UCSD-AML1 (cell line): ENCODE measurements around the gene USP2.

Experiments used
- DNase-seq: peaks from one replicate; lab custom pipeline; 2025; ENCODE audit not compliant: unreplicated experiment; lab: John Stamatoyannopoulos, UW

The USP2 gene

DNA sequence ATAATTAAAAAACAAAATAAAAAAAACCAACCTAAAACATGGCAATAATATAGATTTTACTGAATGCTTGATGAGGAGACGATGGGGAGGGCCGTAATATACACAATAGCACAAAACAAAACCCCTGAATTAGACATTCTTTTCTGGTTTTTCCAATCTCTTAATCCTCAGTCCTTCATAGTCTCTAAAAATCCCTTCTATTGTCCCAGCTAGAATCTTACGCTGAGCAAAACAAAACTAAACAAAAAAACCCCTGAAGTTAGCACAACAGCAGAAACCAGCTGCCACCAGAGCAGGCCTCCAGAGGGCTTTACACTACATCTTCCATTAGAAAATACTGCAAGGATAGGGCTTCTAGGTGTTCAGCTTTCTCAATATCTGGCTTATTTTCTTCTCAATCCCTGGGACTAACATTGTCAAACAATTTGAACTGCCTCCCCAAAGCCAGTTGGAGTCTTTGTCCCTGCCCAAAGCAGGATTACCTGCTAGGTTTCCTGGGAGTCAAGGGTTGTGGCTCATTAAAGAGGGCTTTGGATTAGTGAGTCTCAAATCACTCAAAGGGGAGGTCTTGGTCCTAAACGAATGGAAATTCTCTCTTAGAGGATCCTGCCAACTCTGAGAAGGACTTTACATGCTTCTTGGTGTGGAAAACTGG lies 49.3 kb downstream of the USP2 start:
- no peak for DNase-seq

DNA sequence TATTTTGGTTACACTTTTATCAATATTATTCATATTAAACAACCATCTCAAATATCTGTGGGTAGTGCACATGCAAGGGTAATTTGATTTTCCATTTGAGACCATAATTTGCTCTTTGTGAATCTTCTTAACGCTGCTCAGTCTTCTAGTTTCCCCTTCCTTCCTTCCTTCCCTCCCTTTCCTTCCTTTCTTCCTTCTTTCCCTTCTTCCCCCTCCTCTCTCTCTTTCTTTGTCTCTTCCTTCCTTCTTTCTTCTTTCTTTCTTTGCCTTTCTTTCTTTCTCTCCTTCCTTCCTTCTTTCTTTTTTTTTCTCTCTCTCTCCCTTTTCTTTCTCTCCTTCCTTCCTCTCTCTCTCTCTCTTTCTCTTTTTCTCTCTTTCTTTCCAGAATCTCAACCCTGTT lies 51.3 kb downstream of the USP2 start:
- DNase-seq = no peak

DNA sequence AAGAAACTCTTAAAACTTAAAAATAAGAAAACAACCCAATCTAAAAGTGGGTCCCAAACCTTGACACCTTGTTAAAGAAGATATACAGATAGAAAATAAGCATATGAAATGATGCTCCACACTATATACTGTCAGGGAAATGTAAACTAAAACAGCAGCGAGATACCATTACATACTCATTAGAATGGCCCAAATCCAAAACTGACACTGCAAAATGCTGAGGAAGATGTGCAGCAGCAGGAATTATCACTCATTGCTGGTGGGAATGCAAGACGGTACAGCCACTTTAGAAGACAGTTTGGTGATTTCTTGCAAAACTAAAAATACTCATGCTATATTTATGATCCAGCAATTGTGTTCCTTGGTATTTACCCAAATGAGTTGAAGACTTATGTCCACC lies 52.2 kb downstream of the USP2 start:
- no peak for DNase-seq

DNA sequence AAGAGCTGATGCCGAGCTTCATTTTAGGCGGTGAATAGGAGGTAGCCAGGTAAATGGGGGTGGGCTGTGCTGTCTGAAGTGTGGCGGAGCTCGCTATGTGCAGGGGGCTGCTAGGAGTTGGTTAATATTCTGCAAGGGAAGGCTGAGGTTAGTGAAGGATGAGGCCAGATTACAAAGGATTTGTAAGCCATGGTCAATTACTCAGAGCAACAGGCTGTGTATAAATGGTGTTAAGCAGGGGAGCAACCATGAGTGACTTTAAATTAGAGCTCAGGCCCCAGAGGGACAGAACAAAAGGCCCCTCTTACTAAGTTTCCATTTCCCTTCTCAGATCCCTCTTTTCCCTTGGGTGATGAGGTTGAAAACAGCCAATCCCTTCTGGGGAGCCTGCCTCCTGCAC lies 57.3 kb downstream of the USP2 start:
- no peak for DNase-seq

DNA sequence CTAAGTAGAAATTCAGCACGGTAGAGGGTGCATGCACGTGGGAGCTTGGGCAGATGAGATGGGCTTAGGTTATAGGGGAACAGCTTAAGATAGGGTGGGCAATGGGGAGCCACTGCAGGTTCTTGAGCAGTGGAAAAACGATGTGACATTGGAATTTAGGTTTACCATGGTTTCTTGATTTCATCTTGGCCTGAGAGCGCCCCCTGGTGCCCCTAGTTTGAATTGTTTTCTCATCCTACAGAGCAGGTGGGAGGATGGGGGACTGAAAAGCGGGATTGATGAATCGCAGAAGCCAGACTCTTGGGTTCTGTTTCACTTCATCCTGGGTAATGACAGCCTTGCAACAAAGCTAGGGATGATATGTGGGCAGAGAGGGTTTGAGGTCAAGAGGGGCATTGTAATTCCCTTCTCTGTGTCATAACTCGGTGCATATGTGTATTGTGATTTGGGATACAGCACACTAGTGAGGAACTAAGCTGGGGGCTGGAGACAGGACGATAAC lies 57.9 kb downstream of the USP2 start:
- DNase-seq = peak; percentile 67

DNA sequence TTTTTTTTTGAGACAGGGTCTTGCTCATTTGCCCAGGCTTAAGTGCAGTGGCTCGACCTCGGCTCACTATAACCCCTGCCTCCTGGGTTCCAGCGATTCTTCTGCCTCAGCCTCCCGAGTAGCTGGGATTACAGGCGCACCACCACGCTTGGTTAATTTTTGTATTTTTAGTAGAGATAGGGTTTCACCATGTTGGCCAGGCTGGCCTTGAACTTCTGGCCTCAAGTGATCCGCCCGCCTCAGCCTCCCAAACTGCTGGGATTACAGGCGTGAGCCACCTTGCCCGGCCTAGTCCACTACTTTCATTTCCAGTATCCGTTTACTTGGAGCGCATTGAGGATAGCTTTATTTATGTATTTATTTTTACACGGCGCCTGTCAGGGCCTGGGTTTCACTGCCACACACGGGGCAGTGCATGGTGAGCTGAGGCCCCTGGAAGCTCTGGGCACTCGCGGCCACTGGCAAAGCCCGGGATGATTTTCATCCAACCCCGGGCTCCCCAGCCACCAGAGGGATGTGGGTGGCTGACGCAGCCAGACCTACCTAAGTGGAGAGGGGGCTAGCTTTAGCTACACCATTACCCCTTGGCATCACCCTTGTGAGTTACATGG lies 58.5 kb downstream of the USP2 start:
- DNase-seq = no peak

DNA sequence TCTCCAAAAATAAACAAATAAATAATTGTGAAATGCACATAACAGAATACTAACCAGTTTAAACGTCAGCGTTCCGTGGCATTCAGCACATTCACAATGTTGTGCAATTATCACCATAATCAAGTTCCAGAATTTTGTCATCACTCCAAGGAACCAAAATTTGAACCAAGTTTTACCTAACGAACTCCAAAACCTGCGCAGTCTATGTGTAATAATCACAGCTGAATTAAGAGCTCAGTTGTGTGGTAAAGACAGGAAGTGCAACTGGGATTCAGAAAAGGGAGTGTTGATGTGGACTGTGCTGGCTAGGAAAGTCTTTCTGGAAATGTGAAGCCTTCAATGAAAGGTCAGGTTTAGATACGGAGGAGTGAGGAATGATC lies 59.1 kb downstream of the USP2 start:
- DNase-seq = no peak

DNA sequence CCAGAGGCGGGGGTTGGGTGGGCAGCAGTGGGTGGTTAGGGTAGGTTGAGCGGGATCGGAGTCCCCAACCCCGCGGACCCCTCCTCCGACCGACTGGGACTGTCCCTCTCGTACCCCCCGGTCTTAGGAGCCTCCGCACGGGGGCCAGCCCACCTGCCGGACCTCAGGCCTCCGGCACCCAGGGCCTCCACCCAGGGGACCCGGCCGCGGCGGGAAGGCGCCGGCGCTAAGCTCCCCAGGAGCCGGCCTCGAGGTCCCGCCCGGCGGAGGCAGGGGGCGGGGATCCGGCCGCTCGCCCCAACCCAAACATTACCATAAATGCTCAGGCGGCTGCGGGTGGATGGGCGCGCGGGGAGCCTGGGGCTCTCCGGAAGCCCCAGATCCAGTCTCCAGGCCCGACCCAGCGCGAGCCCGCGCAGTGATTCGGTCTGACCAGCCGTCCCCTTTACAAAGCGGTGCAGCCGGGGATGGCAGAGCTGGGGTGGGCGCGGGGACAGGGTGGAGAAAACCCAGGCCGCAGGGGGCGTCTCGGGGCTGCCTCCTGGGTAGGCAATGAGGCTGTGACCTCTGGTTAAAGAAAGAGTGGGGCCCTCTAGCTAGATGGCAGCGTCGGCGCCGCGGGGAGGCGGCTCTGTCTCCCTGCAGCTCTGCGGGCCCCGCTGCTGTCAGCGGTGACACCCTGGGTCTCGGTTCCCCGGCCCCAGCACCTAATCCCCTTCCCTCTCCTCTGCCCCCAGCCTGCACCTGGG lies 60.5 kb downstream of the USP2 start:
- no peak for DNase-seq

DNA sequence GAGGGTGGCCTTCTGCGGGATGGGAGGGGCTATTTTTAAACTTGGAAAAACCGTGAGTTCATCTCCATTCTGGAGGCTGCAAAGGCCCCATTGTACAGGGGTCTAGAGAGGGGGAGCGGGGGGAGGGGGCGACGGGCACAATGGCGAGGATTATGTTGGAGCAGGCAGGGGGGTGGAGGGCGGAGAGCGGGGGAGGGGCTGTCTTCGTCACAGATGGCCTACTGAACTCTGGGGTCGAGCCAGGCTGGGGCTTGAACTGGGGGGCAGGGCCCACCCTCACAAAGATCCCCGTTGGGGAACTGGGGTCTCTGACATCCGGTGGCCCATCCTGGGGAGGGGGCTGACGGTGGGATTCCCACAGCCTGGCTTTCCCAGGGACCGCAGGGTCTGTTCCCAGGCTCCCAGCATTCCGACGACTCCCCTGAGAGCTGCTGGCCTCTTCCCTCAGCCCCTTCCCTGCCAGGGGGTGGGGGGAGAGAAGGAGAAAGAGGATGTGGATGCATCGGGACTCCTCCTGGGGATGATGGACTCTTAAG lies 61.2 kb downstream of the USP2 start:
- no peak for DNase-seq

DNA sequence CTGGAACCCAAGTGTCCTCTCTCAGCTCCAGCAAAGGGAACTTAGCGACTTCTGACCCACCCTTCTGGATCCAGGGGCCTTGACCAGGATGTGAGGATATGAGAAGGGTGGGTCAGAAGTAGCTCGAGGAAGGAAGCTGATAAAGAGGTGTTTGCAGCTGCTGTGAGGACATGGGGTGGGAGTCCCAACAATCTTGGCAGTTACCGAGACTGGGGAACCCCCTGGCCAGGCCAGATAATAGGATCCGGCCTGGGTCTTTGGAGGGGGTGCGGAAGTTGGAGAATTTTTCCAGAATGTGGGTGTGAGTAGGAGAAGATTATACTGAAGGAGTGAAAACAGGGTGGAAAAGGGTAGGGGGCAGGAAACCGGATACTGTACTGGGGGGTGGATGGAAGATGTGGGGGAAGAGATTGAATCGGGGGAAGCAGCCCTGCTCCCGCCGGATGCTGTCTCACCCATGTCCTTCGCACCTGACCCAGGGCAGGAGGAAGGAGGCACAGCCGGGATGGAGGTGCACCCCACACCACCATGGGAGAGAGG lies 61.7 kb downstream of the USP2 start:
- no peak for DNase-seq

DNA sequence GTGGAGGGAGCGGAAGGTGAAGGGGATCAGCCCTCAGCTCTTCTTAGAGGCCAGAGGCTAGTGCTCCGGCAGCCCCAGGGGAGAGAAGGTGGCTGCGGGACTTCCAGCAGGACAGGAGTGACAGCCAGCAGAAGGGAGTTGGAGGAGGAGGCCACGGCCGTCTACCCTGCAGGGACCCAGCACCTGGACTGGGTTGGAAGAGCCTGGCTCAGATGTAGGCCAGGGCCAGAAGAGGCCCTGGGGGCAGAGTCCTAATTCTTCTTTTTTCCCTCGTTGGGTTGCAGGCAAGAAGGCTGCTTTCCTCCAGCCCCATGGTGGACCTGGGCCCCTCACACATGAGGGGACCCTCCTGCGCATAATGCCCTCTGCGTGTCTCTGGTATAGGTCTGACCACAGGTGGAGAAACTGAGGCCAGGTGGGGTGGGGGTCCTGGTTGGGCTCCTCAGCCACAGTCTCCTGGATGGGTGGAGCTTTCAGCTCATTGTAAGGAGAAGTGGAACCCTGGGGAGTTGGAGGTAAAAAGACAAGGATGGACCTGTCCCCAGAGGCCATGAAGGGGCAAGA lies 62.3 kb downstream of the USP2 start:
- no peak for DNase-seq

DNA sequence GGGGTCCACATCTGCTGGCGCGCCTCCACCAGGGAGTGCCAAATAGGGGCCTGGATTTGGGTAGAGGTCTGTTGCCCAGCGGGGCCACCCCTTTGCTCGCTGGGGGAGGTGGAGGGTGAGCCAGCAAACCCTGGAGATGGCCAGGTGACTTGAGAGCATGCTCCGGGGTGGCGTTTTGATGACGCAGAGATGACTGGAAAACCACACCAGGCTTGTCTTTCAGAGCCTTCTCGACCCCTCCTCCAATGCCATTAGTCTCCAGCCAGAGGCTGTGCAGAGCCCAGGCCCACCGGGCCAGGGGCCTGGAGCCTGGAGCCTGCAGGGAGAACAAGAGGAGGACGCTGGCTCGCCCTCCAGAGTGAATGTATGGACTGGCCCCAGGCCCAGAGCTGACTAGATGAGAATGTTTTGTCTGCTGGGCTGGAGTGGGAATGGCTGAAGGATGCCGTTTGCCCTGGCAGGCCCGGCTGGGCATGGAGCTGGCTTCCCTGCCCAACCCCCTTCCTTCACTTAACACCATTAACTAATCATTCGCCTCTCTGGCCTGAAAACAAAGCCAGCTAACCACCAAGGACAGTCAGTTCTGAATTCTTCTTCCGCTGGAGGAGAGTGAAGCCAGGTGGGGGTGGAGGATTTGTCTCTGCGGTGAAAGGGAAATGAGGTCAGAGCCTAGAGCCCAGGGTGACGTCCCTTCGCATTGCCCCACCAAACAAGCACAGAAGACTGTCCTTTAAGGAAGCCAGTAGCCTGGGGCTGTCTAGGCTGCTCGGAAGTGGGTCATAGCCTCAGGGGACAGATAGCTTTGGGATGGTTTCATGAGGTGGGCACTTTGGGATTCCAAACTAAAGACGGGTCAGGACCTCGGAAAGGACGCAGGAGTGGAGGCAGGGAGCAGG lies 63.0 kb downstream of the USP2 start:
- peak; percentile 65 for DNase-seq

DNA sequence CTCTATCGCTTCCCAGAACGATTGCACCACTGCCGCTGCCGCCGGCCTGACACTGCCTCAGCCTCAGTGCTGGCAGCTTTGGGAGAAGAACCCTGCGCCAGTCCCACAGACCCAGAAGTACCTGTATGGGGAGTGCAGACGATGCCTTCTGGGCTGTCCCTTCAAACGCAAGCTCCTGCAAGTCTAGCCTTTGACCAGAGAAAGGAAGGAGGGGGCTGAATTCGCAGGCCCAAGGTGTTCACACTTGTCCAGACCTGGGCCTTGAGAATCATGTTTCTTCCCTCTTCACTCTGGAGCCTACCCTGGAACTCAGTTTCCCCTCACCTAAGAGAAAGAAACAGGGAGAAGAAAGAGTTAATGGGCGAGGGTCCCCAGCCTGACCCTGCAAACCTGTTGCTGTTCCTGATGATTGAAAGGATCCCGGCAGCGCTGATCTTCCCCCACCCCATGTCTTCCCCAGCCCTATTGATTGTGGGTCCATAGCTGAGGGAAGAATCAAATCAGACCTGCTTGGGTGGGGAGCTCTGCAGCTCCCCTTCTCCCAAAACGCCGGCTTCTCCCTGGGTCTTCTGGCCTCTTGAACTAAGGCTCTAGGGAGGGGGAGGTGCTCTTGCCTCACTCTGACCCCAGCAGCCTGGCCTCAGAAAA lies 63.8 kb downstream of the USP2 start:
- no peak for DNase-seq

DNA sequence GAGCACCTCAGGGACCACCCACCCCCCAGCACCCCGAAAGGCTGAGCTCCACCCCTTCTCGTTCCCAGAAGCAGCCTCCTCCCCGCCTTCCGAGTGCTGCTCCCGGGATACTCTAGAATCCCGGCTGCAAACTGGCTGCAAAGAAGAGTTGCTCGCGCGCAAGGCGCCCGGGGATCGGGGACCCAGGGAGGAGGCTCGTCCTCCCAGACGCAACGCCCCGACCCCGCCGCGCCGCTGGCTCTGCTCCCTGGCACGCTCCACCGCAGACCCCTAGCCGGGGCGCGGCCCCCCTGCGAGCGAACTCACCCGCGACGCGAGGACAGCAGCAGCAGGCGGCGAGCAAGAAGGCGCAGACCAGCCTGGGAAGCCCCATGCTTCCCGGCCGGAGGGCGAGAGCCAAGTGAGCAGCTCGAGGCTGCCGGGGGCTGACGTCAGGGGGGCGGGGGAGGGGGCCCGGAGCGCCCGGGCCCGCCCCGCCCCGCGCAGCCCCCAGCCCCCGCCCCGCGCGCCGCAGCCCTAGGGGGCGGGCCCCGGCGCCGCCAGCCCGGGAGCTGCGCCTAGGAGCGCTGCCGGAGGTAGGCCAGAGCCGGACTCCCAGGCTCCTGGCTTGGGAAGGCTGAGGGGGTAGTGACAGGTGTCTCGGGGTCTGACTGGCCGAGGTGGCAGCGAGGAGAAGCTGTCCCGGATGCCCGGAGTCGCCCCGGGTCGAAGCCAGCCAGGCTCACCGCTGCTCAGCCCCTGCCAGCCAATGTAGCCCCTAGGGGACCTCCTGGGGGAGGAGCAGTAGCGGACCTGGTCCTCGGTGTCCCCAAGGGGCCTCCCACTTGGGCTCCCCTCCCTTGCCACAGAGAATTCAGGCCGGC lies 64.5 kb downstream of the USP2 start, which contains the start of gene MCAM:
Gene MCAM (minus strand): TSS at position 402 of the 863 bp plus-strand sequence. CDS start 29 bp downstream, at position 373.
- no peak for DNase-seq

DNA sequence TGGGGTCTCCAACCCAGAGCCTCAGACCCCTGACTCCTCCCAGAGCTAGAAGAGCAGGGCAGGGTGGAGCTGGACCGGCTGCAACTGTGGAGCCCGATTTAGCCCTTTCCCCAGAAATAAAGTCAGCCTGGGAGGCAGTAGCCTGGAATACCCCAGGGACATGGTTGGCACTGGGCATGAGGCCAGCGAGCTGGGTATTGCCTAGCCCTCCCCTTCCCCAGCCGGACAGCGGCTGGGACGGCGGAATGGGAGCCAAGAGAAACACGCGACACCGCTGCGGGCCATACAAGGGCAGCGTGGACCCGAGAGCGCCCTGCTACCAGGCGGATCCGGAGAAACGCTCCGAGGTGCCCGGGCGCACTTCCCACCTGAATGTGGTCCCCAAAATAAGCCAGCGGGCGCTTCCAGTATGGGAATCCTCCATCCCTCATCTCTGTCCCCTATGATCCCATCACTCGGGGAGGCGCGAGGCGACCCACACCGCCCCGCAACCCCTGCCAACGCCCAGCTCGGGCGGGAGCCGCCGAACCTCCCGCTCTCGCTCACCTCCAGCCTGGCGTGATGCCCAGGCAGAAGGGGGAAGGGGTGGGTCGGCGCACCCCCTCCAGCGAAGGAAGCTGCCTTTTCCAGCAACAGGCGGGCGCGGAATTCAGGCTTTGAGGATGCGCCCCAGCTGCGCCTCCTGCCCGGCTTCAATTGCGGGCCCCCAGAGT lies 65.3 kb downstream of the USP2 start:
- no peak for DNase-seq

DNA sequence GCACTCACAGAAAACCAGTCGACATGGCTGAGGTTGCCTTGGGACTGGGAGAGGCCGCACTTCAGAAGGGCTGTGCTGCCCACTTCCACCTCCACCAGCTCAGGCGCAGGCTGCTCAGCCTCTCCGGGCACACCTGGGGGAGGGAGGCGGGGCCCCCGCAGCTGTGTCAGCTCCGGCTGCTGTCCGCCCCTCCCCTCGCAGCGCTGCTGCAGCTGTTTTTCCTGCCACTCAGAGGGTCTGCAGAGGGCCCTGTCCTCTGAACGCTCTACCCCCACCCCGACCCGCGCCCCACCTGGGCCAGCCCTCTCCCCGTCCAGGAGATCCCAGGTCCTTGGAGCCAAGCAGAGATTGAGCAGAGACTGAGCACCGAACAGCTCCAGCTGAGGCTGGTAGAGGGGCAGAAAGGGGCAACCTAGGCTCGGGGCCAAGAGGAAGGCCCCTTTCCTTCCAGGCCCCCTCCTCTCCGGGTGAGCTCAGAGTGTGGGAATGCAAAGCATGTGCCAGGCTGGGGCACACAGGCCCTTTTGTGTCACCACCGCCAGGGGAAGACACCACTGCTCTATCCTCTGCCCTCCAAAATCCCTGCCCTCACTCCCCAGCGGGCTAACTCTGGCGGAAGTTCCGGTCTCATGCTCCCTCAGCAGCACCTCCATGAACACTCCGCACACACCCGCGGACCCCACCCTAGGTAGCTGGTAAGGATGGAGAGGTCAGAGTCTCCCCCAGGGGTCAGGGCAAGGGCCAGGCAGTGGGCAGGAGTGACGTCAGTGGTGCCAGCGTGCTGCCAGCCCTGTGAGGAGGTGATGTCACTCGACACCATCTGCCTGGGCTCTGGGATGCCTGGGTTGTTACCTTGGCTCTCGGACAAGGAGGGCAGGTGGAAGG lies 66.1 kb downstream of the USP2 start:
- DNase-seq = no peak

DNA sequence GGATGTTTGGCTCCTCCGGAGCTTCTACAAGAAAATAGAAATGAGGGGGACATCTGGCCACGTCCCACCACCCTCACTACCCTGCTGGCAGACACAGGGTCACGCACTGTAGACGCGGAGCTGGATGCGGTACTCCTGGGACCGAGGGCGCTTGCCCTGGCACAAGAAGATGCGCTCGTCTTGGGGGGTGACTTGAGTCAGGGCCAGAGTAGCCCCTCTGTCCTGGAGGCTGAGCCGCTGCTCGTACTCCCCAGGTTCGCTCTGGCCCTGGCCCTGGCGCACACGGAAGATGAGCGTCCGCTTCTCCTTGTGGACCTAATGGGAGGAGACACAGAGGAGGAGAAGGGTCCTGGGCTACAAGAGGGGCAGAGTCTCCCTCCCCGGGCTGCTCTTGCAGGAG lies 66.8 kb downstream of the USP2 start:
- no peak for DNase-seq
